ENCODE results near the gene VAMP2. TPM values are rescaled to one million over a fixed set of nuclear protein-coding genes. Genes with fewer than 3 reads are reported as not detected.

Gene VAMP2
- total and polyA plus RNA-seq, 9 of the 15 experiments (the other 6 are each of a cell fraction or from before 2014, with no cell fraction given) = 2.3 to 31.8 (median 6.0) TPM

DNA sequence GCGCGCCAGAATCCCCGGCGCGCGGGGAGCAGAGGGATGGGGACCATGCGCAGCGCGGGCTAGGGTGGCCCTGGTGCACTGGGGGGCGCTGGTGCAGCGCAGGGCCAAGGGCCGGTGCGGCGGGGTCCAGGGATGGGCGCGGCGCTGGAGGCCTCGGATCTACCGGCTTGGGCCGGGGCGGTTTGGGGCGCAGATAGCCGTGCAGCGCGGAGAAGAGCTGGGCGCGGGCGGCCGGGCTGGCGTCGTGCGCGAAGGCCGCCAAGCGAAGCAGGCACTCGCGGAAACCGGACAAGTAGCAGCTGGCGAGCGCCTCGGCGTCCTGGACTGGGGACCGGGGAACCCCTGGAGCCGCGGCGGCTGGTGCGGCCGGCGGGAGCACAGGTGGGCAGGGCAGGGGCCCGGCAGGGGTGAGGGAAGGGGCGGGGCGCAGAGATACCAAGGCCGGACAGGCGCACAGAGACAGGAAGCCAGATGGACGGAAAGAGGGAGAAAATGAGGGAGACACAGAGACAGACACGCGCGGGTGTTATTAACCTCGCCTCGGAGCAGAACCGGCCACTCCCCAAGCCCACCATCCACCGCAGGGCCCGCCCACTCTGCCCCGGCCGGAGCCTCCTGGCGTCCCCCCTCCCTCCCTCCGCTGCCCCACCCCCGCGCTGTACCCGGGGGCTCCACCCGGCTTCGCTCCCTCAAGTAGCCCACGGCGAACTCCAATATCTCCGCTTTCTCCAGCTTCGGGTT, 40.9 kb downstream of the VAMP2 start:
- ChIA-PET CTCF (ENCODE audit: low intra/inter-chr PET ratio) (interaction anchor here (0.7 kb wide), 1 partner anchor 17 kb away, joined by 3 read pairs; no protein-coding TSS in a partner anchor), POLR2A (interaction anchor here (0.6 to 0.9 kb wide), 2 partner anchors 51 to 88 kb away, joined by 3 to 7 read pairs; partner anchors contain the start of gene AURKB)
- DNase-seq (ENCODE audit: extremely low read depth in 1 of 4, low spot score in 3 of 4) = peak; percentile 59 to 86 (median 66)
- in situ Hi-C loops (cut with MboI) = loop anchor here (5.0 kb wide), 2 partner anchors 100 to 180 kb away; no protein-coding TSS in a partner anchor
- Histone ChIP-seq H3K79me2 (ENCODE audit: control insufficient read depth, insufficient read depth, low read length) (no peaks in the 10 kb centered on the region), H3K9ac (ENCODE audit: insufficient read depth in 1 of 2, low read depth in 2 of 2, low read length in 2 of 2) (peak overlapping the region in 1 of 2 experiments; percentile 83; a peak in 2 of 4 replicates), H2AFZ (ENCODE audit: low read depth, low read length) (peak overlapping the region; percentile 82), H3K4me1 (replicated peaks in 1 of 2; ENCODE audit: control insufficient read depth in 2 of 2, insufficient read depth in 2 of 2, low read length in 2 of 2) (peaks cover 30 to 67% of the 10 kb centered on the region in 2 experiments), H3K4me2 (ENCODE audit: insufficient read depth, low read length) (peak overlapping the region; percentile 87), H3K27me3 (ENCODE audit: control insufficient read depth in 2 of 2, insufficient read depth in 2 of 2, low read length in 2 of 2) (peaks cover 3 to 20% of the 10 kb centered on the region in 2 experiments; a peak in 3 of 5 replicates), H3K9me1 (ENCODE audit: control insufficient read depth, insufficient read depth, low read length) (no peaks in the 10 kb centered on the region), H3K36me3 (ENCODE audit: control insufficient read depth, insufficient read depth, low read length) (no peaks in the 10 kb centered on the region), H3K27ac (ENCODE audit: extremely low read depth, low read depth, low read length) (no peak overlapping the region), H3K4me3 (peak overlapping the region; percentile 65), H3K9me3 (replicated peaks; ENCODE audit: control insufficient read depth, insufficient read depth, low read depth, low read length) (no peaks in the 10 kb centered on the region), H4K20me1 (replicated peaks; ENCODE audit: control insufficient read depth, insufficient read depth, low read length) (peaks cover 8% of the 10 kb centered on the region; the same call in 1 of the 2 replicates)
- peak; percentile 76 for ATAC-seq
- no peak for FAIRE-seq
- WGBS (ENCODE audit: insufficient coverage, low coverage, missing lambda C conversion rate) = 1% methylated on average over 15 of the region's 76 CpGs
- no TSS peak for BruUV-seq (replicated peaks)
- intact Hi-C loops (cut with micrococcal nuclease) = loop anchor here (2.0 to 10.0 kb wide), 5 partner anchors 17 to 287 kb away; partner anchors contain the start of gene KDM6B
- TF ChIP-seq SMAD3 (CRISPR knock-in tag; conservative IDR thresholded peaks at IDR 0.05) = no peak
- peak; percentile 39 to 58 for TF ChIP-seq E2F6 (IDR thresholded peaks at IDR 0.05; ENCODE audit: borderline replicate concordance in 1 of 2, extremely low read depth in 1 of 2, insufficient read depth in 1 of 2, insufficient read length in 1 of 2, low read depth in 1 of 2, low read length in 1 of 2, poor library complexity in 1 of 2, severe bottlenecking in 1 of 2)
- TF ChIP-seq CHAMP1 (IDR thresholded peaks at IDR 0.05) = no peak
- no peak for TF ChIP-seq ZNF77 (CRISPR knock-in tag; IDR thresholded peaks at IDR 0.05)
- TF ChIP-seq KHSRP (IDR thresholded peaks at IDR 0.05) = no peak
- no peak for TF ChIP-seq ZNF507 (tag; conservative IDR thresholded peaks at IDR 0.05)
- no peak for TF ChIP-seq ZC3H4 (CRISPR knock-in tag; IDR thresholded peaks at IDR 0.05; ENCODE audit: borderline replicate concordance)
- TF ChIP-seq PRPF4 (IDR thresholded peaks at IDR 0.05; ENCODE audit: insufficient read depth, low read depth, low read length, poor library complexity, severe bottlenecking) = no peak
- TF ChIP-seq, protein P1, sequence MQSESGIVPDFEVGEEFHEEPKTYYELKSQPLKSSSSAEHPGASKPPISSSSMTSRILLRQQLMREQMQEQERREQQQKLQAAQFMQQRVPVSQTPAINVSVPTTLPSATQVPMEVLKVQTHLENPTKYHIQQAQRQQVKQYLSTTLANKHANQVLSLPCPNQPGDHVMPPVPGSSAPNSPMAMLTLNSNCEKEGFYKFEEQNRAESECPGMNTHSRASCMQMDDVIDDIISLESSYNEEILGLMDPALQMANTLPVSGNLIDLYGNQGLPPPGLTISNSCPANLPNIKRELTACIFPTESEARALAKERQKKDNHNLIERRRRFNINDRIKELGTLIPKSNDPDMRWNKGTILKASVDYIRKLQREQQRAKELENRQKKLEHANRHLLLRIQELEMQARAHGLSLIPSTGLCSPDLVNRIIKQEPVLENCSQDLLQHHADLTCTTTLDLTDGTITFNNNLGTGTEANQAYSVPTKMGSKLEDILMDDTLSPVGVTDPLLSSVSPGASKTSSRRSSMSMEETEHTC (IDR thresholded peaks at IDR 0.05) = no peak
- TF ChIP-seq ARID3A (IDR thresholded peaks at IDR 0.05; ENCODE audit: borderline replicate concordance, low read depth, low read length) = no peak
- no peak for TF ChIP-seq ZC3H11A (IDR thresholded peaks at IDR 0.05; ENCODE audit: low read depth, low read length)
- no peak for TF ChIP-seq POLR3A (IDR thresholded peaks at IDR 0.05; ENCODE audit: borderline replicate concordance, extremely low read depth, insufficient read depth, insufficient read length)
- no peak for TF ChIP-seq STAT5A (IDR thresholded peaks at IDR 0.05; ENCODE audit: borderline replicate concordance, low read length)
- TF ChIP-seq MEF2A (IDR thresholded peaks at IDR 0.05; ENCODE audit: control insufficient read depth, low read depth, low read length) = no peak
